HG03457 (cell line): ENCODE measurements around the gene SHANK2.

Source experiments
- ATAC-seq: cut with Tn5 transposase; IDR thresholded peaks from one replicate; pipeline ENCODE4 v1.9.1; 2021; ENCODE audit warnings: moderate number of reproducible peaks; ENCODE audit not compliant: unreplicated experiment

Gene SHANK2

DNA sequence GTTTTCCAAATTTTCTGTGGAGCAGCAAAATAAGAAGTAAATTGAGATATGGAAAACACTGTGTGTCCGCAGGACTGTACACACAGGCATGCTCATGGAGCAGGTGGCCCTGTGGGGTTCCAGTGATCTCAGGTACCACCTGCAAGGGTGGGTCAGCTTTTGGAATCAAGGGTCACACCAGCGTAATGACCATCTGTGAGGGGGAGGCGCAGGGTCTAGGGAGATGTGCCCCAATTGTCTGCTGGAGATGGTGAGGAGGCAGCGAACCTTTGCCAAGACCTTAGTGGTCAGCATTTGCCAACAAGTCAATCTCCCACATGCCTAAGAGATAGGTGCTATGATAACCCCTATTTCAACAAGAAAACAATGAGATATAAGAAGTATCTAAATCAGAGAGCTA lies 49.4 kb downstream of the SHANK2 start:
- no peak for ATAC-seq

GRCh38 chr11:71202598-71202944 lies 49.8 kb downstream of the SHANK2 start:
- no peak for ATAC-seq
